Ascending aorta (tissue), 2 donors: ENCODE data around the gene OGDH. TPM values are rescaled to one million over a fixed set of nuclear protein-coding genes. Genes with fewer than 3 reads are reported as not detected.

Source experiments
- DNase-seq, 2 donors: peaks; one replicate each; pipeline ENCODE4 v3.0.0-alpha.2; 2019; ENCODE audit warnings: low spot score in 2 of 2
- H3K27ac ChIP-seq, 2 donors: fragments of 200-600 bp; sonication (generic); one replicate each; pipeline ENCODE4 v1.5.1; 2016 to 2017; ENCODE audit warnings: mild to moderate bottlenecking in 1 of 2
- H3K27me3 ChIP-seq: fragments of 200-600 bp; sonication (generic); one replicate; pipeline ENCODE4 v1.5.1; 2017
- H3K36me3 ChIP-seq, 2 donors: fragments of 200-600 bp; sonication (generic); one replicate each; pipeline ENCODE4 v1.5.1; 2016
- H3K4me1 ChIP-seq, 2 donors: fragments of 200-600 bp; sonication (generic); one replicate each; pipeline ENCODE4 v1.5.1; 2016 to 2017; ENCODE audit warnings: mild to moderate bottlenecking in 1 of 2
- H3K4me3 ChIP-seq, 2 donors: fragments of 200-600 bp; sonication (generic); one replicate each; pipeline ENCODE4 v1.5.1; 2016 to 2017; ENCODE audit warnings: mild to moderate bottlenecking in 1 of 2
- H3K9me3 ChIP-seq, 2 donors: fragments of 200-600 bp; sonication (generic); one replicate each; pipeline ENCODE4 v1.5.1; 2016
- intact Hi-C: fragments of 100-400 bp; cut with DNase I; formaldehyde crosslinking; loops from one replicate; pipeline ENCODE4 v1.15.1; 2023
- total RNA-seq: library from RNA; depleted of rRNA; stranded (reverse); fragments of >200 nt; gene quantifications from one replicate; pipeline ENCODE4 v1.1.0, GENCODE V29; 2016
- TF ChIP-seq, protein P1 (sequence below), 3 experiments: fragments of 200-600 bp in 2 of 3; fragments of 450-650 bp in 1 of 3; sonication (generic) in 2 of 3; IDR thresholded peaks; one replicate each; pipeline ENCODE4 v1.5.1; 2016 to 2019; ENCODE audit warnings: antibody characterized with exemption in 3 of 3, mild to moderate bottlenecking in 1 of 3, moderate library complexity in 1 of 3

Gene OGDH
- total RNA-seq, 1 donor from 2014 or later = 117 TPM

DNA sequence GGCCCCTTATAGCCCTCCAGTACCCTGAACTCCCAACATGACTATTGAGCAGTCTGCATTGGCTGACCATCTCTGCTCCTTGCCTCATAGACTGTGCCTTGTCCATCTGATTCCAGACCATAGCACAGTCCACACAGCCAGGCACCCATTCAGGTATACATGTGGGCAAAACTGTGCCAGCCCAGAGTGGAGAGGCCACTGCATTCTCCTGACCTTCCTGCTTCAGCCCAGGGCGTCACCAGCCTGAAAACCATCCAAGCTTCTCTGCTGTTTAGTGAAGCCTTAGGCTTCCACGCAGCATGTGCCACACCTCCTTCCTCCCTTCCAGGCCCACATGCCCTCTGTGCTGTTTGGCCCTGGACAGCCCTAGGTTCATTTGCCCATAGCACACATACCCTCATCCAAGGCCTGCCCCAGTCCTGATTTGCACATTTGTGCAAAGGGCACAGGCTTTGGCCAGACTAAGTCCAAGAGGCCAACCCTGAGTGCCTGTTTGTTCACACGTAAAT is 43.2 kb upstream of the OGDH start:
- no peaks in the 10 kb centered on the region for H3K9me3 ChIP-seq
- H3K4me1 ChIP-seq = no peaks in the 10 kb centered on the region
- intact Hi-C loops = no loop called here
- DNase-seq = no peak
- no peaks in the 10 kb centered on the region for H3K27me3 ChIP-seq
- H3K36me3 ChIP-seq = peaks cover 32 to 47% of the 10 kb centered on the region in 2 donors
- H3K4me3 ChIP-seq = no peak overlapping the region
- no peak overlapping the region for H3K27ac ChIP-seq
- TF ChIP-seq, protein P1, sequence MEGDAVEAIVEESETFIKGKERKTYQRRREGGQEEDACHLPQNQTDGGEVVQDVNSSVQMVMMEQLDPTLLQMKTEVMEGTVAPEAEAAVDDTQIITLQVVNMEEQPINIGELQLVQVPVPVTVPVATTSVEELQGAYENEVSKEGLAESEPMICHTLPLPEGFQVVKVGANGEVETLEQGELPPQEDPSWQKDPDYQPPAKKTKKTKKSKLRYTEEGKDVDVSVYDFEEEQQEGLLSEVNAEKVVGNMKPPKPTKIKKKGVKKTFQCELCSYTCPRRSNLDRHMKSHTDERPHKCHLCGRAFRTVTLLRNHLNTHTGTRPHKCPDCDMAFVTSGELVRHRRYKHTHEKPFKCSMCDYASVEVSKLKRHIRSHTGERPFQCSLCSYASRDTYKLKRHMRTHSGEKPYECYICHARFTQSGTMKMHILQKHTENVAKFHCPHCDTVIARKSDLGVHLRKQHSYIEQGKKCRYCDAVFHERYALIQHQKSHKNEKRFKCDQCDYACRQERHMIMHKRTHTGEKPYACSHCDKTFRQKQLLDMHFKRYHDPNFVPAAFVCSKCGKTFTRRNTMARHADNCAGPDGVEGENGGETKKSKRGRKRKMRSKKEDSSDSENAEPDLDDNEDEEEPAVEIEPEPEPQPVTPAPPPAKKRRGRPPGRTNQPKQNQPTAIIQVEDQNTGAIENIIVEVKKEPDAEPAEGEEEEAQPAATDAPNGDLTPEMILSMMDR (IDR thresholded peaks at IDR 0.05) = no peak

GRCh38 chr7:44564606-44565005 is 41.8 kb upstream of the OGDH start:
- intact Hi-C loops = loop anchor here (2.0 kb wide), 1 partner anchor 324 kb away; no protein-coding TSS in a partner anchor
- Histone ChIP-seq H3K4me1 (no peaks in the 10 kb centered on the region), H3K27me3 (no peaks in the 10 kb centered on the region), H3K36me3 (peaks cover 46 to 61% of the 10 kb centered on the region in 2 donors), H3K4me3 (no peak overlapping the region), H3K9me3 (no peaks in the 10 kb centered on the region), H3K27ac (no peak overlapping the region)
- no peak for DNase-seq
- TF ChIP-seq, protein P1 (IDR thresholded peaks at IDR 0.05) = no peak

GRCh38 chr7:44565097-44565794 is 41.2 kb upstream of the OGDH start:
- Histone ChIP-seq H3K4me1 (no peaks in the 10 kb centered on the region), H3K36me3 (peaks cover 53 to 68% of the 10 kb centered on the region in 2 donors), H3K27me3 (no peaks in the 10 kb centered on the region), H3K9me3 (no peaks in the 10 kb centered on the region), H3K27ac (no peak overlapping the region), H3K4me3 (no peak overlapping the region)
- intact Hi-C loops = loop anchor here (2.0 kb wide), 1 partner anchor 324 kb away; no protein-coding TSS in a partner anchor
- TF ChIP-seq, protein P1 (IDR thresholded peaks at IDR 0.05) = peak; percentile 83 to 97 (median 96)
- DNase-seq = peak in 1 of 2 donors; percentile 76

DNA sequence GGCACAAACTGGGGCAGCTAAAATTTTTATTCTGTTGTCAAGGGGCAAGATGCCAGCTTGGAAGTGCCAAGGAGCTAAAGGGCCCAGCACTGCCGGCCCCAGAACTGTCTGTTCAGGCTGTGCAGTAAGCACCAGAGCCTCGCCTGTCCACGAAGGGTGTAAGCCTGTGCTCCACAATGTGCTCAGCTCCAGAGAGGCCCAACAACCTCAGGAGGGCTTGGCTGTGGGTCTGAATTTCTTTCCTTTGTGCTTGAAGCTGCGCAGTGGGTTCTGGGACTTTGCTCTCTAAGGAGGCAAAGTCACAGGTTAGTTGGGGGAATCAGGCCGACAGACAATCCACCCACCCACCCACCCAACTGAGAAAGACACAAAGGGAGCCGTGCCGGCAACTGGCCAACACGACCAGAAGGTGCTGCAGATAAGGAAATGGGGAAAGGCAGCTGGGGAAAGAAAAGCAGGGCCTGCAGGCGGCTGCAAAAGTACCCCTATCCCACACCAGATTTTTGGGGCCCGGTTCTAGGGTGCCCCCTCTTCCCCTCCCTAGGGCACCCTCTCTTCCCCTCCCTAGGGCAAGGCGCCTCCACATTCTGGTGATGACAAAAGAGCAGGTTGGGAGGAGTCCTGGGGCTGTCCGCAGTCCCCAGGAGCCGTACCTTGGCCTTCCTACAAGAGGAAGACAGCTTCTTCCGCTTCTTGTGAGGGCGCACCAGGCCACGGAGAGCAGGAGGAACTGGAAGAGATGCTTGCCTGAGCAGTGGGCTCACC is 40.5 kb upstream of the OGDH start:
- H3K27me3 ChIP-seq = no peaks in the 10 kb centered on the region
- H3K4me3 ChIP-seq = no peak overlapping the region
- no peaks in the 10 kb centered on the region for H3K9me3 ChIP-seq
- TF ChIP-seq, protein P1 (IDR thresholded peaks at IDR 0.05) = no peak
- H3K36me3 ChIP-seq = peaks cover 60 to 75% of the 10 kb centered on the region in 2 donors
- H3K4me1 ChIP-seq = no peaks in the 10 kb centered on the region
- intact Hi-C loops = loop anchor here (2.0 kb wide), 1 partner anchor 325 kb away; no protein-coding TSS in a partner anchor
- DNase-seq = no peak
- no peak overlapping the region for H3K27ac ChIP-seq

DNA sequence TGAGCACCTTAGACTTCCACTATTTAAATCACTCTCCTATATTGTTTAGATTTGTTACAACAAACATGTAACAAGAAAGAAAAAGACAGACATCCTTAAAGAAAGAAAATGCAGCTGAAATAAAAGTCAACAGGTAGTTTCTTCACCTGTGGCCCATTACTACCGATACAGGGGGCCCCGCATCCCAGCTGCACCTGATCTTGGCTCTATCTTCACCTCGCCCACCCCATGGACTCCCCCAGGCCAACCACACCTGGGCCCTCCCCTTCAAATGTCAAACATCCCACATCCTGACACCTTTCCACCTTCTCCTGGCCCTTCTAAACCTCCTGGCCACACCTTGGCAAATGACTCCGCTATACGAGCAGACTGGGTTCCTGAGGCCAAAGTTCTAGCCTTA is 39.7 kb upstream of the OGDH start:
- Histone ChIP-seq H3K4me1 (no peaks in the 10 kb centered on the region), H3K9me3 (no peaks in the 10 kb centered on the region), H3K4me3 (no peak overlapping the region), H3K36me3 (peaks cover 67 to 82% of the 10 kb centered on the region in 2 donors), H3K27me3 (no peaks in the 10 kb centered on the region), H3K27ac (no peak overlapping the region)
- TF ChIP-seq, protein P1 (IDR thresholded peaks at IDR 0.05) = no peak
- intact Hi-C loops = no loop called here
- no peak for DNase-seq
